HG03575 (cell line): Measurements from ENCODE around the gene PALM2AKAP2.

Experiments used
- ATAC-seq: cut with Tn5 transposase; IDR thresholded peaks from one replicate; pipeline ENCODE4 v1.9.1; 2021; ENCODE audit not compliant: unreplicated experiment, insufficient number of reproducible peaks, low FRiP score; ENCODE audit errors: extremely low read depth

The PALM2AKAP2 gene

DNA sequence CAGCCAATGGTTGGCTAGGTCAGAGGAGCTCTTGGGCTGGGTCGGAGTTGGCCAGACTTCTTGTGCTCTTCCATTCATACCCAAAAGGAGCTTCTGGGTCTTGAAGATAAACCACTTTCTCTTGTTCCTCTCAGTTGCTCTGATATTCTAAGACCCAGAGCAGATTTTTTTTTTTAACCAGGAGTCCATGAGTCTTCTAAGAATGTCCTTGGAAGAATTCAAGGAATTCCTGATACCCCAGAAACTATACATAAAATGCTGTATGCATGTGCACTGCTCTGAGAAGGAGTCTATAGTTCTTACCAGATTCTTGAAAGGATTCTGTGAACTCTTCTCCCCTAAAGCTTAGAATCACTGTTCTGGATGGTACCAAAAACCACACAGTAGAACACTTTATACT, 9.9 kb upstream of the PALM2AKAP2 start:
- ATAC-seq: no peak

DNA sequence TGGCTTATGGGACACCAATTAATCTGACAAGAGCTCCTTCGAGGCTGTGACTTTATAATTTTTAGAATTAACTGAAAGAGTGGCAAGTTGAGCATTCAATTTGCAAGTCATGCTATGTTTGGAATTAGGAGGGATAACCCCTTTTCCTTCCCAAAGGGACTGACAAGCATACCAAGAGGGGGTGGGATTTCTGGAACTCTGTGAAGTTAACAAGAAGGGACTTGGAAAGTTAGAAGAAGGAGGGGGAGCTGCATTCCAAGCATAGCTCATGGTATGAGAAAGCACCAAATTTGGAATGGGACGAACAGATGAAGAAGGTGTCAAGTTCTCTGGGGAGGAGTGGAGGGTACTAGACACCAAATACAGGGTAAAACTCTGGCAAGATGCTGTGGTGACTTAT, 8.9 kb upstream of the PALM2AKAP2 start:
- no peak for ATAC-seq

DNA sequence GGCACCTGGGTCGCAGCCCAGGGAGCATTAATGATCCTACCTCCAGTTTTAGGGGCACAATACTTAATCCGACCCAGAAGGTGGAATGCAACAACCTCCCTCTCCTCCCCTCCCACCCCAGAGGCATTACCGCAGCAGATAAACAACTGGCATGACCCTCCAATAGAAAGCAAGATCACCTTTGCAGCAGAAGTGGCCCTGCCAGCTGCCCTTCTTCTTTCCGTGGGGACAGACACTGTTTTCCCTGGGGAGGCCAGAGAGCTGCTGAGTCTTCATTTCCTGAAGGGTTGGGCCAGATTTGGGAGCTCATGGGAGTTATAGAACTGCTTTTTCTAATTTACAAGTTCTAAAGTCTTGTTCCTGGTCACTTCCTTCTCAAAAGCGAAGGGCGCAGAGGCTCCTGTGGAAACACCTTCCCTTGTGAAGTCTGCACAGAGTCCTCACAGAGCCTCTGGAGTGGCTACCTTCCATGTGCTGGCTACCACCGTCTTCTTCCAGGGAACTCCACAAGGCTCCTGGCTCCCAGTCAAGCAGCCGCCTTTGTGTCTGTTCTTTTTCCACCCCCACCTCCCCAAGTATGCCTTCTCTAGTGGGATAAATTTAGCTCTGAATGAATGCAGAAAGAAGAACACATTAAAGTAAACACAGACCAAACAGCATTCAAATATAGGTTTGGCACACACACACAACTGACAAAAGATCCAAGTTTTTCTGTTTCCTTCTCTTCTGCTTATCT, 8.0 kb upstream of the PALM2AKAP2 start:
- no peak for ATAC-seq

DNA sequence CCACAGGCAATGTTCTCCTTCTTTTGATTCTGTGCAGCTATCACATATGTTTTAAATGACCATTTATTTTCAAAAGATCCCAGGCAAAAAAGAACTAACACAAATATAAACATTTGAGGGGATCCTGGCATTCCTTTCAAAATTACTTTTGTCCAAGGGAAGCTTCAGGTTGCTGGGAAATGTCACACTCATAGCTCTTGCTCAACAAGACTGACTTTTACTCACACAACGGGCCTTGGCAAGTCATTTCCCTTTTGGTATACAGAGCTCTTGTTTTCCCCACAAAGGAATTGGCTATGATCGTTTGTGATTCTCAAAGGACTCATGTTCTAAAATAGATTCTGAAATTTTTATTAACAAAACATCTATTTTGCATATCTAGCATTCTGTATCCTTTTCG, 4.5 kb upstream of the PALM2AKAP2 start:
- ATAC-seq: no peak

DNA sequence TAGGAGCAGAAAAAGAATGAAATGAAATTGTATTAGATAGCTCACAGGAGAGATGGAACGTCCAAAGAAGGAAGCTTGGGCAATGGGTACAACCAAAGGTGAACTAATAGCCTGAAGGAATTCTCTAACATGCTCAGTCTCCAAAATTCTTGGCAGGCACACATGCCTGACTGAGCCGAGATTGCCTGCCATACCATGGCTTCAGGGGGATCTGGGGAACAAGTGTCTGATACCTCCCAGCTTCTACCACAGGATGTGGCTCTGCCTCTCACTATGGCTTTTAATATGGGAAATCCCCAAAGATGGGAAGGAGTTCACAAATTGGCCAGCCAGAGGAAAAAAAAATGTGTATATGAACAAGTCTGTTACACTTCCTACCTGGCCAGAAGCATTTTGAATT, 3.6 kb upstream of the PALM2AKAP2 start:
- no peak for ATAC-seq

DNA sequence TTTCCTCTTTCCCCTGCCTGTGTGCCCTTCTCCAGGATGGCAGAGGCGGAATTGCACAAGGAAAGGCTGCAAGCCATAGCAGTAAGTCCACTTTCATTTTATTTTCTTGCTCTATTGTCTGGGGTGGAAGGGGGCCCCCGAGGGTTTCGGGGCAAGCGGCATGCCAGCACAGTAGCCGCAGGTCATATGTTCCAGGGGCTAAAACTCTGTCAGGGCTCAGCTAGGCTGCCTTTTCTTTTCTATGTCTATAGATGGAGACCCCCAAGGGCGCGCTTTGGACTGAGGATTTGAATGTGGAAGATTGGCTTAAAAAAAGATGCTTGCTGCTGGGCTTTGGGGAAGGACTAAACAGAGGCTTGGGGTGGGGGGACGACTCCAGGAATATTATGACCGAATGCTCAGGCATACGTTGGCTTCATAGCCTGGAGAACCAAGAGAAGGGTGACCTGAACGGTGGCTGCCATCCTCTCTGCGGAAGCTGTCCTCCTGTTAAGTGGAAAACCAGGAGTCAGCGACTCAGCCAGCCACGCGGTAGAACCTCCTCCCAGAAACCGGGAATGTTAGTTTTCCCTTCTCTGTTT, 545 bp downstream of the PALM2AKAP2 start:
- ATAC-seq: no peak

DNA sequence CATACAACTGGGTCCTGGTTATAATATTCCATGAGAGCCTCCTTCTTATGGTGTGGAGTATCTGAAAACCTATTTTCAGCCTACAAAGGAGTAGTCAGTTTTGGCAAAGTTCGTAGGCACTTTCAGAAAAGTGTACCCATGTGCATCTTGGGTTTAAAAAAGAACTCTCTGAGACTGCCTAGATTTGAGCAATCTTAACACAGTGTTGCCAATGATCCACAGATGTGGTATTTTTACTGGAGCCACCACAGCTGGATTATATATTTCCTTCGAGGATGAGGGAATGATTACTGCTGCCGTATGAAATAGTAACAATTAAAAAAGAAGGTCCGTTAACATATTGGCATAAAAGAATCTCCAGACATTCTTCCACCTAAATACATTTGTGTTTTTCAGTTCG, 1.1 kb downstream of the PALM2AKAP2 start:
- ATAC-seq: no peak

DNA sequence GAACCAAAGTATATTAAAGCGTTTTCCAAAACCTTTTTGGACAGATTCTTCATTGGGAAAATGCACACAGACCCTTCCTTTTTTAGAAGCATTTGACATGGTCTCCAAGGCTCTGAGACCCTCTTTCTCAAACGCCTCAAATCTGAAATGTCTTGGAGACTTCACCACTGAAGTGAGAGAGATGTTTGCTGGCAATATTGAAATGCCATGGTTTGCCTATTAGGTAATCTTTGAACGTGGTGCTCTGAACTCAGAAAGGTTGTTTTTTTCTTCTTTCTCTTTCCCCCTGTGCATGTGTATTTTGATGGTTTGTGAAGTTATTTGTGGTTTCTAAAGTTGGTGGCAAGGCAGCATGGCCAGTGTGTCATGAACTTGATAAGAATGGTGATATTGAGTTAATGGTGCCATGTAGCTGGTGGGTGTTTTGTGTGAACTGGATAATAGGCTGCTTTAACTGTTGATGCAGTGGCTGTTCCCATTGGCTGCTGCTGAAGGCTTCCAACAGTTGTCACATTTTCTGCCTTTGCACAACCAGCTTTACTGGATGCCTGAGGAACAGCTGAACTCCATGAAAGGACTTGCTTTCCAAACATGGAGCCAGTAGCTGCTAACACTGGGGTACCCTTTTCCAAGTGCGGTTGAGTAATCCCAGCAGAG, 1.7 kb downstream of the PALM2AKAP2 start:
- no peak for ATAC-seq

DNA sequence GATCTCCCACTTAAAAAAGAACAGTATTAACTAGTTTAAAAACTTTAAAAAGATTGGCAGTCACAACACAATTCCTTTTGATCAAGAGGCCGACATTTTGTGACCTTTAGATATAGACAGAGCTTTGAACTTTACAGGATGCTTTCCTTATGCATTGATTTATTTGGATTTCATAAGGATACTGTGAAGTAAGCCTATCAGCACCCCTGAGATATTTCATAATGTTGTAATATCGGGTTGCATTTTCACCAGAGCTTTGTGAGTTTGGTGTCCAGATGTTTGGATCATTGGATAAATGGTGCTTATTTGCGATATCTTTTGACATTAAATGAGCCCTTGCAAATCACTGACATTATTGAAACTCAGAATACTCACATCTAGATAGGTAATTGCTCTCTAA, 7.7 kb downstream of the PALM2AKAP2 start:
- no peak for ATAC-seq

DNA sequence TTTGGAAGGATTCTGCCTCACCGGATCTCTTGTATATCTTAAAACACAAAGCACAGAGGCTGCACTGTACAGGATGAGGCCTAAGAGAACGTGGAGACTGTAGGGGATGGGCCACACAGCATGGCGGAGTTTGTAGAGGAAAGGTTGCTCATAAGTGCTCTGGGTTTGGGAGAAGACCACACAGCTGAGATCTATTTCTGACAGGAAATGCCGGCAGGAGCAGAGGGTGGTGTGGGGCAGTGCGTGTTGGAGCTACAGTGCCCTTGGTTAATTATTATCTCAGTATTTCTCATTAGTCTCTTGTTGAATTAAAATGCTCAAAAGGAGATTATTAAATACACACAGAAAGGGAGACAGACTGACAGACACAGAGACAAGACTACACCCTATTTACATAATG, 9.6 kb downstream of the PALM2AKAP2 start:
- ATAC-seq: no peak

DNA sequence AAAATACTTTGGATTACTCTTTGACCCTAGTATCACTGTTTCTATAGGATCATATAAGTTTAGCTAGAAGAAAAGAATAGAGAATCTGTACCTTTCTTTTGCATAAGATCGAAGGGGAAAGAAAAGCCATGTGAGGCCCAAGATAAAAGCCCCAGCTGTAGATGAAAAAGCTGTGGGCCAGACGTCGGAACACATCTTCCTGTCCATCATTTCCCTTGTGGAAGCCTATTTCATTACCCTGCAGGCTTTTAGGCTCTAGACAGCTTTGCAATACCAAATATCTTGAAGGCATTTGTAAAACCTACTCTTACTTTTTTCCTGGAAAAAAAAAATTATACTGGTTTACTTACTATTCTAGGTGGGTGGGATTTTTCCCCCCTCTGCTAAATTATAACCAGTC, 10.0 kb downstream of the PALM2AKAP2 start:
- ATAC-seq: no peak

DNA sequence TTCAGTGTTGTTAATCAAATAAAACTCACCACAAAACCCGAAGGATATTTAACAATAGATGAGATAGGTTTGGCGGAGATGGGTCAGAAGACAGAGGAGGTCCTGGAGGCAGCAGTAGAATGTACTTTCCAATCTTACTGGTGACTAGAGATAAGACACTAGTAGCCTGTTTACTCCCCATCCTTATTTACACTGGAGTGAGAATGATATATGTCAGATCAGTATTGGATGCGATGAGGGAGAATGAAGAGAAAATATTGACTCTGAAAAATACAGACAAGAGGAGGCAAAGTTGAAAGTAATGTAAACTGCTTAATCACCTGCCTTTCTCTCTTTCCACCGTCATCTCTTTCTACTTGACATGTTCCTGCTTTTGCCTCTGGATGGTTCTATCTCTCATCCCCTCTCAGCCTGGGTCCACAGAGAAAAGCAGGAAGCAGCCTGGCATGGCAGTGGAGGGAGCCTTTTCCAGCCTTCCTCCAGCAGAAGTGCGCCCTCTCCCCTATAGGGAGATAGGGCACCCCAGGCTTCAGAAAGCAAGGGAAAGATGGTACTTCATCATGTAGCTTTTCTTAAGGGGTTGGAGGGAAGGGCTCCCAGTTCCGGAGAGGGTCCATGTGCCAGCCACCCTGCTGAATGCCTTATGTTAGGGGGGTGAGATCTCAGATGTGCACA, 11.1 kb downstream of the PALM2AKAP2 start:
- ATAC-seq: no peak

DNA sequence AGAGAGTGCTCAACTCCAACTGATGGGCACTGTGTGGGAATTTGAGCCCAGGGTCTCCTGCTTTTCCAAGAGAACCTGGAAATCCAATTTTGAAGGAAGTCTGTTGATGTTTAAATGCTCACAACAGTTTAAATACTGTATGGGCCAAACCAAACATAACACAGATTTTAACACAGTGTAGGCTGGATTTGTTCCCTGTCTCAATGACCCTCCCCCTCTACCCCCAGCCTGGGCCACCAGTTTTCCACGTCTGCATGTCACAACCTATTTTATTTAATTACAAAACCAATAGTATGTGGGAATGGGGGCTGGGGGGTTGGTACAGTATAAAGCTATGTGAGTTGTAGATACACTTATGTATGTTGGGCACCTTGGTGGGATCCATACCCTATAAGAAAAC, 11.7 kb downstream of the PALM2AKAP2 start:
- no peak for ATAC-seq

DNA sequence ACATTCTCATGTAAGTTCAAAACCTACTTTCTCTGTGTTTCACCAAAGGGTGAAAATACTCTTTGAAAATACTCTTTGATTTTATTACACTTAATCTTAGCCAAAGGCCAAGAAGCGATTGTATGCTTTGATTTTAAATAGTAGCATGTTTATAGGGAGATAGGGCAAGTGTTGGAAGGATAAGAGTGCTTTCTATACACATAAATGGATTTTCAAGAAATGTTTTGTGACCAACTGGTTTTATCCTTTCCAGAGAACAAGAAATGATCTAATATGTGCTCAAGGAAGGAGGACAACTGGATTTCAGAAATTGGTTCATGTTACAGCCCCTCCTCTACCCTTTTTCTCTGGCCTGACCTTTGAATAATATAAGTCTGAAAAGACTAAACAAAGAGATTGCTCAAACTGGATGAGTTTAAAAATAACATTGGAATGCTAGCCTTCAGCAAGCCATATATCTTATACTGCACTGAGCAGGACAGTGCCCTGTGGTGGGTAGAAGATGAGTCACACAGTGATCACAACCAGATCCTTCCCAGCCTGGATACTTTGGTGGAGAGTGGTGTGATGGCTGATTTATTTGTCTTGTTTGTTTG, 13.1 kb downstream of the PALM2AKAP2 start:
- ATAC-seq: no peak

DNA sequence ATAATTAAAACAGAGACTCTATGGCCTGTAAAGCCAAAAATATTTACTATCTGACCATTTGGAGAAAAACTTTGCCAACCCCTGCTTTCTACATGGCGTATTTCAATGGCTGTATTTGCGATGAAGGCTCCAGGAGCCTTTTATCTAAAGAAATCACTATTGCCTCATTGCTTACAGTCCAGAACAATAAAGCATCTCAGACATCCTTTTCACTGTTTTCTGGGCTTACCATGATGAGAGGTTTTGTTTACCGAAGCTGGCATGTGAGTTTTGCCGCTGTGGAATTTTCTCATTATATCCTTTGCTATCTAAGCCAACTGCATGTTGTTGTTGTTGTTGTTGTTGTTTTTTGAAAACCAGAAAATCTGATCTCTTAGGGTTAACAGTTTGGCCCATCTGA, 13.9 kb downstream of the PALM2AKAP2 start:
- ATAC-seq: no peak

DNA sequence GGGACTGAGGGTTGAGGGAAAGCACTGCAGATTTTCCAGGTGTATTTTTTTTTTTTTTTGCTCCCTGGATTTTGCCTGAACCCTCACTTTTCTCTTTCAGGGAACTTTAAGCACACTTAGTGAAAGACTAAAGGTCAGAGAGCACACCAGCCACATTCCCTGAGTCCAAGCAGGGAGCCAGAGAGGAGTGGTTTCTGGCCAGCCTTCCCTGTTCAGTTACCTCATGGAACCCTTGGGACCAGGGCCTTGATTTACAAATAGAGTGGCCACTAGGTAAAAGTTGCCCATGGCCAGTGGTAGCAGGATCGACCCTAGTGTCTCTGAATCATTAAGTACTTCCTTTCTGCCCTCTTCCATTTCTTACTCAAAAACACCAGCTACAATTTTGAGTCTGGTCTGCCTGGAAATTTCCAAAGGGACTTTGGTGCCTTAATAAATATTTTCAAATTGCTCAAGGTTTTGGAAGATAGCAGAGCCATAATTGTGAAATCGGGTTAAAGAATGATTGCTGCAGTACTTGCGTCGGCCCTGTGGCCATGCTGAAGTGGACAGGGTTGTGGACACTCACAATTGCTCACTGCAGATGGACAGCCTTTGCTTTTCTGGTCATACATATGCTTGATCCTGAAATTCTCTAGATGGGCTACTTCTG, 14.5 kb downstream of the PALM2AKAP2 start:
- ATAC-seq: no peak

DNA sequence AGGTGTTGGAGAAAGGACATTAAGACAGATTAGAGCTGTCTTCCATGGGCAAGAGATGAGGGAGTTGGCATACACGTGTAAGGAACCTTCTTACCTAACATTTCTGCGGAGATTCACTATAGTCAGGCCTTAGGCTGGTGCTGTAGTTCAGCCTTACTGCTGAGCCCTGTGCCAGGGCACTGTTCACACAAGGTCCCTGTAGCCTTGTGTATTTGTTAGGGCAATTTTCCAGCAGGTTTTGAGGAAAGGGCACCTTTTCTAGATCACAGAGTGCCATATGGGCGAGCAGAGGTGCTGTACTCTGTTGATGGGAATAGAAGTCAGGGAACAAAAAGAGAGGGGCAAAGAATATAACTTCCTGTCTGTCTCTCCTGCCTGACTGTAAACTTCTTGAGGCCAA, 15.6 kb downstream of the PALM2AKAP2 start:
- no peak for ATAC-seq

DNA sequence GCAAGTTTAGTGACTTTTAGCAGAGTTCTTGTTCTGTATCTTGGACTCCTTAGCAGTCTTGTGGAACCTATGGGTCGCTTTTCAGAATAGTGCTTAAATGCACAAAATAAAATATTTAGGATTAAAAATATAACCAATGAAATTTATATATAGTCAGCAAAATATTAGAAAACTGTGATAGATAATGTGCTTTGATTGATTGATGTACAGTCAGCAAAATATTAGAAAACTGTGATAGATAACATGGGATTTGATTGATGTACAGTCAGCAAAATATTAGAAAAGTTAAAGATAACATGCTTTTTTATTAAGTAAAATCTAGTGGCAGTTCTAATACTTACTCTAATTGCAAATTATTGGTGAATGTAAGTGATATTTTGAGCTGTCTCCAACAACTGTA, 16.1 kb downstream of the PALM2AKAP2 start:
- ATAC-seq: no peak

DNA sequence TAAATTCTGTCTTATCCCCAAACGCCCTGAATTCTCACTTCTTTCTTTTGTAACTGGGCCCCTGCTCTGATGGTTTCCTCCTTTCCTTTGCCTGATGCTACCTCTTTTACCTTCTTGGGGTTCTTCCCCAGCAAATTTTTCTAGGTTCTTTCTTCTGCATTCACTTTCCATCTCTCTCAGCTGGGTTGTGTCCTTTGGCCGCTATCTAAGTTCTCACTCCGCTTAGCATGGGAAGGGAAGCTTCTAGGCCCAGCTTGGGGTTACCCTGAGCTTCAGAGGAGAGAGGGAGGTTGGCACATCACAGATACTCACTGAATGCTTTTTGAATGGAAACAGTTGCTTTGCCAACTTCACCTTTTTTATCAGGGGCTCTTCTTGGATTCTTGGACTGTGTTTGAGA, 17.0 kb downstream of the PALM2AKAP2 start:
- ATAC-seq: no peak
